ENCODE results near the gene INF2. TPM values are rescaled to one million over a fixed set of nuclear protein-coding genes. Genes with fewer than 3 reads are reported as not detected.

INF2 gene
- total RNA-seq, 1 donor from 2014 or later: 14.6 TPM

GRCh38 chr14:104681689-104682074 lies 7.7 kb upstream of the INF2 start:
- Histone ChIP-seq H3K4me3 (ENCODE audit: low read length in 3 of 3) (peak overlapping the region in 2 of 3 donors; percentile 49 to 51), H3K27ac (ENCODE audit: low read depth, low read length) (peak overlapping the region; percentile 81), H3K4me1 (ENCODE audit: control insufficient read depth in 3 of 3, insufficient read depth in 3 of 3, low read length in 3 of 3) (peaks cover 44 to 59% (median 50%) of the 10 kb centered on the region in 3 donors), H3K9me3 (ENCODE audit: control insufficient read depth in 3 of 3, low read length in 3 of 3) (no peaks in the 10 kb centered on the region), H3K27me3 (ENCODE audit: control insufficient read depth in 3 of 3, insufficient read depth in 3 of 3, low read length in 3 of 3) (no peaks in the 10 kb centered on the region), H3K36me3 (ENCODE audit: control insufficient read depth in 3 of 3, insufficient read depth in 3 of 3, low read length in 3 of 3) (no peaks in the 10 kb centered on the region), H3K9ac (ENCODE audit: low read depth in 1 of 3, low read length in 3 of 3) (peak overlapping the region in 2 of 3 donors; percentile 27 to 70)

GRCh38 chr14:104682107-104682593 lies 7.3 kb upstream of the INF2 start:
- peak overlapping the region in 2 of 3 donors; percentile 27 to 66 for H3K9ac ChIP-seq (ENCODE audit: low read depth in 1 of 3, low read length in 3 of 3)
- H3K4me3 ChIP-seq (ENCODE audit: low read length in 3 of 3): peak overlapping the region in 1 of 3 donors; percentile 33
- no peaks in the 10 kb centered on the region for H3K36me3 ChIP-seq (ENCODE audit: control insufficient read depth in 3 of 3, insufficient read depth in 3 of 3, low read length in 3 of 3)
- H3K9me3 ChIP-seq (ENCODE audit: control insufficient read depth in 3 of 3, low read length in 3 of 3): no peaks in the 10 kb centered on the region
- peaks cover 44 to 63% (median 51%) of the 10 kb centered on the region in 3 donors for H3K4me1 ChIP-seq (ENCODE audit: control insufficient read depth in 3 of 3, insufficient read depth in 3 of 3, low read length in 3 of 3)
- no peaks in the 10 kb centered on the region for H3K27me3 ChIP-seq (ENCODE audit: control insufficient read depth in 3 of 3, insufficient read depth in 3 of 3, low read length in 3 of 3)
- H3K27ac ChIP-seq (ENCODE audit: low read depth, low read length): peak overlapping the region; percentile 28

GRCh38 chr14:104683653-104684448 lies 5.6 kb upstream of the INF2 start:
- H3K9me3 ChIP-seq (ENCODE audit: control insufficient read depth in 3 of 3, low read length in 3 of 3): no peaks in the 10 kb centered on the region
- peaks cover 46 to 64% (median 56%) of the 10 kb centered on the region in 3 donors for H3K4me1 ChIP-seq (ENCODE audit: control insufficient read depth in 3 of 3, insufficient read depth in 3 of 3, low read length in 3 of 3)

GRCh38 chr14:104684449-104684821 lies 5.0 kb upstream of the INF2 start:
- no peaks in the 10 kb centered on the region for H3K36me3 ChIP-seq (ENCODE audit: control insufficient read depth in 3 of 3, insufficient read depth in 3 of 3, low read length in 3 of 3)
- H3K27ac ChIP-seq (ENCODE audit: low read depth, low read length): no peak overlapping the region
- H3K4me1 ChIP-seq (ENCODE audit: control insufficient read depth in 3 of 3, insufficient read depth in 3 of 3, low read length in 3 of 3): peaks cover 46 to 63% (median 55%) of the 10 kb centered on the region in 3 donors
- no peak overlapping the region for H3K4me3 ChIP-seq (ENCODE audit: low read length in 3 of 3)
- H3K9ac ChIP-seq (ENCODE audit: low read depth in 1 of 3, low read length in 3 of 3): no peak overlapping the region
- H3K9me3 ChIP-seq (ENCODE audit: control insufficient read depth in 3 of 3, low read length in 3 of 3): no peaks in the 10 kb centered on the region
- no peaks in the 10 kb centered on the region for H3K27me3 ChIP-seq (ENCODE audit: control insufficient read depth in 3 of 3, insufficient read depth in 3 of 3, low read length in 3 of 3)

More at GRCh38 chr14:104683653-104684448, 5.6 kb upstream of the INF2 start:
- Histone ChIP-seq H3K9ac (ENCODE audit: low read depth in 1 of 3, low read length in 3 of 3) (no peak overlapping the region), H3K27ac (ENCODE audit: low read depth, low read length) (no peak overlapping the region), H3K36me3 (ENCODE audit: control insufficient read depth in 3 of 3, insufficient read depth in 3 of 3, low read length in 3 of 3) (no peaks in the 10 kb centered on the region), H3K27me3 (ENCODE audit: control insufficient read depth in 3 of 3, insufficient read depth in 3 of 3, low read length in 3 of 3) (no peaks in the 10 kb centered on the region), H3K4me3 (ENCODE audit: low read length in 3 of 3) (no peak overlapping the region)

GRCh38 chr14:104685216-104685997 lies 4.0 kb upstream of the INF2 start:
- Histone ChIP-seq H3K27ac (ENCODE audit: low read depth, low read length) (no peak overlapping the region), H3K4me3 (ENCODE audit: low read length in 3 of 3) (no peak overlapping the region), H3K9ac (ENCODE audit: low read depth in 1 of 3, low read length in 3 of 3) (no peak overlapping the region), H3K27me3 (ENCODE audit: control insufficient read depth in 3 of 3, insufficient read depth in 3 of 3, low read length in 3 of 3) (peaks cover 0 to under 1% (median 0%) of the 10 kb centered on the region in 3 donors), H3K9me3 (ENCODE audit: control insufficient read depth in 3 of 3, low read length in 3 of 3) (no peaks in the 10 kb centered on the region), H3K4me1 (ENCODE audit: control insufficient read depth in 3 of 3, insufficient read depth in 3 of 3, low read length in 3 of 3) (peaks cover 48 to 62% (median 54%) of the 10 kb centered on the region in 3 donors), H3K36me3 (ENCODE audit: control insufficient read depth in 3 of 3, insufficient read depth in 3 of 3, low read length in 3 of 3) (no peaks in the 10 kb centered on the region)

- Histone ChIP-seq H3K9ac (ENCODE audit: low read depth in 1 of 3, low read length in 3 of 3) (no peak overlapping the region), H3K4me1 (ENCODE audit: control insufficient read depth in 3 of 3, insufficient read depth in 3 of 3, low read length in 3 of 3) (peaks cover 49 to 62% (median 54%) of the 10 kb centered on the region in 3 donors), H3K27me3 (ENCODE audit: control insufficient read depth in 3 of 3, insufficient read depth in 3 of 3, low read length in 3 of 3) (peaks cover 0 to 2% (median 0%) of the 10 kb centered on the region in 3 donors), H3K36me3 (ENCODE audit: control insufficient read depth in 3 of 3, insufficient read depth in 3 of 3, low read length in 3 of 3) (no peaks in the 10 kb centered on the region), H3K9me3 (ENCODE audit: control insufficient read depth in 3 of 3, low read length in 3 of 3) (no peaks in the 10 kb centered on the region), H3K4me3 (ENCODE audit: low read length in 3 of 3) (no peak overlapping the region), H3K27ac (ENCODE audit: low read depth, low read length) (no peak overlapping the region)
These were observed 3.3 kb upstream of the INF2 start for GRCh38 chr14:104685998-104686610.

GRCh38 chr14:104686624-104687517 lies 2.5 kb upstream of the INF2 start:
- Histone ChIP-seq H3K4me1 (ENCODE audit: control insufficient read depth in 3 of 3, insufficient read depth in 3 of 3, low read length in 3 of 3) (peaks cover 49 to 62% (median 54%) of the 10 kb centered on the region in 3 donors), H3K9ac (ENCODE audit: low read depth in 1 of 3, low read length in 3 of 3) (no peak overlapping the region), H3K27me3 (ENCODE audit: control insufficient read depth in 3 of 3, insufficient read depth in 3 of 3, low read length in 3 of 3) (peaks cover 0 to 2% (median 0%) of the 10 kb centered on the region in 3 donors), H3K27ac (ENCODE audit: low read depth, low read length) (no peak overlapping the region), H3K4me3 (ENCODE audit: low read length in 3 of 3) (no peak overlapping the region), H3K36me3 (ENCODE audit: control insufficient read depth in 3 of 3, insufficient read depth in 3 of 3, low read length in 3 of 3) (no peaks in the 10 kb centered on the region), H3K9me3 (ENCODE audit: control insufficient read depth in 3 of 3, low read length in 3 of 3) (no peaks in the 10 kb centered on the region)

- H3K27ac ChIP-seq (ENCODE audit: low read depth, low read length): peak overlapping the region; percentile 77
- peak overlapping the region; percentile 56 to 68 (median 60) for H3K4me3 ChIP-seq (ENCODE audit: low read length in 3 of 3)
- peaks cover 40 to 62% (median 54%) of the 10 kb centered on the region in 3 donors for H3K4me1 ChIP-seq (ENCODE audit: control insufficient read depth in 3 of 3, insufficient read depth in 3 of 3, low read length in 3 of 3)
- no peaks in the 10 kb centered on the region for H3K9me3 ChIP-seq (ENCODE audit: control insufficient read depth in 3 of 3, low read length in 3 of 3)
- no peaks in the 10 kb centered on the region for H3K36me3 ChIP-seq (ENCODE audit: control insufficient read depth in 3 of 3, insufficient read depth in 3 of 3, low read length in 3 of 3)
- H3K27me3 ChIP-seq (ENCODE audit: control insufficient read depth in 3 of 3, insufficient read depth in 3 of 3, low read length in 3 of 3): peaks cover 0 to 2% (median 0%) of the 10 kb centered on the region in 3 donors
- peak overlapping the region; percentile 73 to 77 (median 76) for H3K9ac ChIP-seq (ENCODE audit: low read depth in 1 of 3, low read length in 3 of 3)
These were observed 1.6 kb upstream of the INF2 start for GRCh38 chr14:104687601-104688504.
